ENCODE measurements around the gene COX7C. TPM values are rescaled to one million over a fixed set of nuclear protein-coding genes. Genes with fewer than 3 reads are reported as not detected.

Gene COX7C
- total RNA-seq, 6 experiments from 2014 or later: 342 to 387 (median 369) TPM

DNA sequence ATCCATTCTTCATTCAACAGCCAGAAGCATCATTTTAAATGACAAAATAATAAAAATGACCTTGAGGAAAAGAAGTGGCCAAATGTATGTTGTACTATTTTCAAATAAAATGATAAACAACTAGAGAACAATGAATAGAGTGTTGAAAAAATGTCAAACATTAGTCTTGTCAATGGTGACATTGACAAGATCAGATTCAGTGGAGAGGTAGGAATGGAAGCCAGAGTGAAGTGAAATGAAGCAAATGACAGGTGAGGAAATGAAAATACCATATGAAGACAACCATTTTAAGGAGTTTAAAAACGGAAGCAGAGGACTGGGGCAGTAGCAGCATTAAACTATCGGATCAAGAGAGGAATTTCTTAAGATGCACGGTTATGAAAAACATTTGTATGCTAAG, 38.2 kb upstream of the COX7C start:
- Mint-ChIP-seq H3K9me3 (peaks cover 4% of the 10 kb centered on the region; the same call in 1 of the 2 replicates), H3K4me1 (ENCODE audit: low read depth) (no peaks in the 10 kb centered on the region), H3K36me3 (ENCODE audit: low read depth) (no peaks in the 10 kb centered on the region), H3K4me3 (no peak overlapping the region), H3K27me3 (ENCODE audit: insufficient read depth) (no peaks in the 10 kb centered on the region), H3K27ac (no peak overlapping the region)
- DNase-seq: no peak
- TF ChIP-seq, protein P1, sequence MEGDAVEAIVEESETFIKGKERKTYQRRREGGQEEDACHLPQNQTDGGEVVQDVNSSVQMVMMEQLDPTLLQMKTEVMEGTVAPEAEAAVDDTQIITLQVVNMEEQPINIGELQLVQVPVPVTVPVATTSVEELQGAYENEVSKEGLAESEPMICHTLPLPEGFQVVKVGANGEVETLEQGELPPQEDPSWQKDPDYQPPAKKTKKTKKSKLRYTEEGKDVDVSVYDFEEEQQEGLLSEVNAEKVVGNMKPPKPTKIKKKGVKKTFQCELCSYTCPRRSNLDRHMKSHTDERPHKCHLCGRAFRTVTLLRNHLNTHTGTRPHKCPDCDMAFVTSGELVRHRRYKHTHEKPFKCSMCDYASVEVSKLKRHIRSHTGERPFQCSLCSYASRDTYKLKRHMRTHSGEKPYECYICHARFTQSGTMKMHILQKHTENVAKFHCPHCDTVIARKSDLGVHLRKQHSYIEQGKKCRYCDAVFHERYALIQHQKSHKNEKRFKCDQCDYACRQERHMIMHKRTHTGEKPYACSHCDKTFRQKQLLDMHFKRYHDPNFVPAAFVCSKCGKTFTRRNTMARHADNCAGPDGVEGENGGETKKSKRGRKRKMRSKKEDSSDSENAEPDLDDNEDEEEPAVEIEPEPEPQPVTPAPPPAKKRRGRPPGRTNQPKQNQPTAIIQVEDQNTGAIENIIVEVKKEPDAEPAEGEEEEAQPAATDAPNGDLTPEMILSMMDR (IDR thresholded peaks at IDR 0.05): no peak

DNA sequence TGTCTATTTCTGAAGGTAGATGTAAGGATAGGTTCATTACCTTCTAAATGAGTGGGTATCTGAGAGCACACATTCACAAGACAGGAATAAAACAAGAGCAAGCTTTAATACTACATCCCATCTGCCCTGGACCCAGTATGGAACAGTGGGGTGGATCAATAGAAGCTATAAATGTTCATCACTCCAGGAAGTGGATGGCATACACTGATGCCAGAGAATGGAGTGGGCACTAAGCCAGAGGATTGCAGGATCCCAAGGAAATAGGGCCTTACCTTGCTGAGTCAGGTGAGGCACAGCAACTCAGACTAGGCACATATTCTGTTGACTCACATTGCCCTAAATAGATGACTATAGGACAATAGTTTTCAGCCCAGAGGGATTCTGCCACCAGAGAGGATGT, 21.3 kb upstream of the COX7C start:
- no peaks in the 10 kb centered on the region for H3K36me3 Mint-ChIP-seq (ENCODE audit: low read depth)
- no peak for DNase-seq
- H3K27me3 Mint-ChIP-seq (ENCODE audit: insufficient read depth): peaks cover 4% of the 10 kb centered on the region
- TF ChIP-seq, protein P1 (IDR thresholded peaks at IDR 0.05): no peak
- H3K4me1 Mint-ChIP-seq (ENCODE audit: low read depth): no peaks in the 10 kb centered on the region
- no peak overlapping the region for H3K4me3 Mint-ChIP-seq
- no peak overlapping the region for H3K27ac Mint-ChIP-seq
- no peaks in the 10 kb centered on the region for H3K9me3 Mint-ChIP-seq

DNA sequence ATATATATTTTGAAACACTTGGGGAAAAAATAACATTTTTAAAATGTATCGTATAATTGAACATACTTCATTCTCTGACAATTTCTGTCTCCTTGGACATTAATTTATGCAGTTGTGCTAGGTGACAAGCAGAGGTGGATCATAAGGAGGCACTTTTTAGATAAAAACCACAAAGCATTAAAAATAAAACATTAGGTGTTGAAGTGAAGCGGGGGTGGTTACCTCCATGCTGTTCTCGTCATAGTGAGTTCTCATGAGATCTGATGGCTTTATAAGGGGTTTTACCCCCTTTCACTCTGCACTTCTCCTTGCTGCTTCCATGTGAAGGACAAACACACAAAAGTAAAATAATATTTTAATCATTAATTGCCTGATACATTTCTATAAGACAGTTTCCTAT, 11.9 kb upstream of the COX7C start:
- Mint-ChIP-seq H3K4me3 (no peak overlapping the region), H3K36me3 (ENCODE audit: low read depth) (no peaks in the 10 kb centered on the region), H3K4me1 (ENCODE audit: low read depth) (no peaks in the 10 kb centered on the region), H3K27me3 (ENCODE audit: insufficient read depth) (peaks cover 4% of the 10 kb centered on the region), H3K27ac (no peak overlapping the region), H3K9me3 (no peaks in the 10 kb centered on the region)
- TF ChIP-seq, protein P1 (IDR thresholded peaks at IDR 0.05): no peak
- DNase-seq: no peak

DNA sequence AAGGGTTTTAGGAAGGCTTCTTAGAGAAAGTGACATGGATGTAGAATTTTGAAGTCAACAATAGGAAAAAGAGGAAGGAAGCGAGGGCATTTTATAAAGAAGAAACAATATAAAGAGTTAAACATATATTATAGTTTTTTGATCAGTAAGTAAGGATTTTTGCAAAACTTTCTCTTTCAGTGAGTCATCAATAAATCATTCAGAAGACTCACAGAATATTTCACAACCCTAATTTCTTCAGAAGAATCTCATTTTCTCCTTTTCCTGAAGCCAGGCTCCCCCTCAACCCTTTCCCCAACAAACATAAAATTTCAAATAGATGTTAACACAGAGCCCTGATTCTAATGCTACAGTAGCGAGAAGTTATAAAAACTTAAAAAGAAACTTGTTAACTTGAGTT, 4.3 kb upstream of the COX7C start:
- H3K4me1 Mint-ChIP-seq (ENCODE audit: low read depth): peaks cover 6% of the 10 kb centered on the region
- no peak for DNase-seq
- no peak overlapping the region for H3K4me3 Mint-ChIP-seq
- H3K27ac Mint-ChIP-seq: no peak overlapping the region
- peaks cover 6% of the 10 kb centered on the region for H3K27me3 Mint-ChIP-seq (ENCODE audit: insufficient read depth)
- H3K36me3 Mint-ChIP-seq (ENCODE audit: low read depth): peaks cover 12% of the 10 kb centered on the region
- H3K9me3 Mint-ChIP-seq: no peaks in the 10 kb centered on the region
- TF ChIP-seq, protein P1 (IDR thresholded peaks at IDR 0.05): no peak

DNA sequence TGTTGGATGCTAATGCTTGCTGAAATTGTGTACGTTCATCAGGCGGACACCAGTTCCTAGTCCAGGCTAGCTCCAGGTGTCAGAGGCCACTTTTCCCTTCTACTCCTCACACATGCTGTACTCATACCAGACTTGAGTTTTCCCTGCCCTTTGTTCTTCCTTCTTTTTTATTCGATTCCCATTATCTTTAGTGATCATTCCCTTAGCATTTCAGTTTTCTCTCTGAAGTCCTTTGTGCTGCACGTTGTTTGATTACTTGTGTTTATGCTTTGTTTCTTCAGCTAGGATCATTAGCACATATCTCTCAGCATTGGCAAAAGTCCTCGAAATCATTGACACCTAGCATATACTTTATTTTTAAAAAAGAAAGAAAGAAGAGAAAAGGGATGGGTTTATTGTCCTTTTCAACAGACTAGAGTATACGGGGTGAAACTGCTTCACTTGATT, 409 bp upstream of the COX7C start:
- peak overlapping the region; percentile 100; the same call in 1 of the 2 replicates for H3K4me3 Mint-ChIP-seq
- peaks cover 13% of the 10 kb centered on the region for H3K4me1 Mint-ChIP-seq (ENCODE audit: low read depth)
- no peaks in the 10 kb centered on the region for H3K9me3 Mint-ChIP-seq
- H3K36me3 Mint-ChIP-seq (ENCODE audit: low read depth): peaks cover 47% of the 10 kb centered on the region
- H3K27ac Mint-ChIP-seq: peak overlapping the region; percentile 96; the same call in 1 of the 2 replicates
- DNase-seq: no peak
- TF ChIP-seq, protein P1 (IDR thresholded peaks at IDR 0.05): no peak
- peaks cover 2% of the 10 kb centered on the region; the same call in 1 of the 2 replicates for H3K27me3 Mint-ChIP-seq (ENCODE audit: insufficient read depth)
